HL-60 (cell line): Measurements from ENCODE around the gene SPON1.

Experiments used
- DNase-seq, 2 experiments: peaks; one replicate each; pipeline ENCODE4 v3.0.0-alpha.2; 2010 to 2020; ENCODE audit warnings: low read depth in 1 of 2, low spot score in 1 of 2
- H3K27ac ChIP-seq: fragments of 250-450 bp; sonication (Bioruptor Pico); replicated peaks from 2 replicates; pipeline ENCODE4 v1.5.1; 2020; ENCODE audit warnings: mild to moderate bottlenecking, moderate library complexity
- H3K27me3 ChIP-seq: fragments of 250-450 bp; sonication (Bioruptor Pico); 2 replicates; pipeline ENCODE4 v1.5.1; 2021; ENCODE audit warnings: mild to moderate bottlenecking, moderate library complexity; ENCODE audit not compliant: insufficient read depth, poor library complexity, severe bottlenecking
- H3K4me3 ChIP-seq: replicated peaks from 2 replicates; pipeline ENCODE4 v1.5.1; 2011; ENCODE audit warnings: mild to moderate bottlenecking, control low read depth, low read length; ENCODE audit not compliant: insufficient read depth
- GABPA ChIP-seq: IDR thresholded peaks from 2 replicates; pipeline ENCODE4 v1.6.1; 2012; ENCODE audit warnings: low read depth
- POLR2AphosphoS5 ChIP-seq: IDR thresholded peaks from 2 replicates; pipeline ENCODE4 v1.6.1; 2012; ENCODE audit warnings: low read depth
- SPI1 ChIP-seq: IDR thresholded peaks from 2 replicates; pipeline ENCODE4 v1.6.1; 2012; ENCODE audit warnings: low read depth, mild to moderate bottlenecking, borderline replicate concordance
- TF ChIP-seq, protein P1 (sequence below): IDR thresholded peaks from one replicate; pipeline ENCODE4 v1.5.1; 2011; ENCODE audit warnings: low read length, control low read depth, inconsistent platforms; ENCODE audit not compliant: insufficient read depth
- TF ChIP-seq, protein P2 (sequence below): IDR thresholded peaks from 2 replicates; pipeline ENCODE4 v1.6.1; 2012; ENCODE audit warnings: low read depth; ENCODE audit not compliant: insufficient replicate concordance

The SPON1 gene

DNA sequence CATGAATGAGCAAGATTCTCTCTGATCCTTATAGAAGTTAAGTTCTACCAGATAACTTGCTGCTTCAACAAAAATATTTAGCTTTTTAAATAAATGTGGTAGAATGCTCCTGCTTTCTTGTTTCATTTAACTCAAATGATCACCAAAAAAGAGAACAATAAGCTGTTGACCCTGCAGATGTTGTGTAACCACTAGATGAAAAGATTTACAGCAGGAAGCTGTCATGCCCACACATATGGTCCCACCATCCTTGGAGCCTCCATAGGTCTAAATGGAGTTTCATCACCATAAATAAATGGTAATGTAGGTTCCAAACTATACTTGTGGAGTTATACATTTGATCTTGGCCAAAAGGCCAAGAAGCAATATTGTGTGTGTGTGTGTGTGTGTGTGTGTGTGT is 277.7 kb downstream of the SPON1 start:
- Histone ChIP-seq H3K4me3 (no peak overlapping the region), H3K27ac (no peak overlapping the region), H3K27me3 (peaks cover 2% of the 10 kb centered on the region)
- TF ChIP-seq, protein P1, sequence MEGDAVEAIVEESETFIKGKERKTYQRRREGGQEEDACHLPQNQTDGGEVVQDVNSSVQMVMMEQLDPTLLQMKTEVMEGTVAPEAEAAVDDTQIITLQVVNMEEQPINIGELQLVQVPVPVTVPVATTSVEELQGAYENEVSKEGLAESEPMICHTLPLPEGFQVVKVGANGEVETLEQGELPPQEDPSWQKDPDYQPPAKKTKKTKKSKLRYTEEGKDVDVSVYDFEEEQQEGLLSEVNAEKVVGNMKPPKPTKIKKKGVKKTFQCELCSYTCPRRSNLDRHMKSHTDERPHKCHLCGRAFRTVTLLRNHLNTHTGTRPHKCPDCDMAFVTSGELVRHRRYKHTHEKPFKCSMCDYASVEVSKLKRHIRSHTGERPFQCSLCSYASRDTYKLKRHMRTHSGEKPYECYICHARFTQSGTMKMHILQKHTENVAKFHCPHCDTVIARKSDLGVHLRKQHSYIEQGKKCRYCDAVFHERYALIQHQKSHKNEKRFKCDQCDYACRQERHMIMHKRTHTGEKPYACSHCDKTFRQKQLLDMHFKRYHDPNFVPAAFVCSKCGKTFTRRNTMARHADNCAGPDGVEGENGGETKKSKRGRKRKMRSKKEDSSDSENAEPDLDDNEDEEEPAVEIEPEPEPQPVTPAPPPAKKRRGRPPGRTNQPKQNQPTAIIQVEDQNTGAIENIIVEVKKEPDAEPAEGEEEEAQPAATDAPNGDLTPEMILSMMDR: no peak
- TF ChIP-seq, protein P2, sequence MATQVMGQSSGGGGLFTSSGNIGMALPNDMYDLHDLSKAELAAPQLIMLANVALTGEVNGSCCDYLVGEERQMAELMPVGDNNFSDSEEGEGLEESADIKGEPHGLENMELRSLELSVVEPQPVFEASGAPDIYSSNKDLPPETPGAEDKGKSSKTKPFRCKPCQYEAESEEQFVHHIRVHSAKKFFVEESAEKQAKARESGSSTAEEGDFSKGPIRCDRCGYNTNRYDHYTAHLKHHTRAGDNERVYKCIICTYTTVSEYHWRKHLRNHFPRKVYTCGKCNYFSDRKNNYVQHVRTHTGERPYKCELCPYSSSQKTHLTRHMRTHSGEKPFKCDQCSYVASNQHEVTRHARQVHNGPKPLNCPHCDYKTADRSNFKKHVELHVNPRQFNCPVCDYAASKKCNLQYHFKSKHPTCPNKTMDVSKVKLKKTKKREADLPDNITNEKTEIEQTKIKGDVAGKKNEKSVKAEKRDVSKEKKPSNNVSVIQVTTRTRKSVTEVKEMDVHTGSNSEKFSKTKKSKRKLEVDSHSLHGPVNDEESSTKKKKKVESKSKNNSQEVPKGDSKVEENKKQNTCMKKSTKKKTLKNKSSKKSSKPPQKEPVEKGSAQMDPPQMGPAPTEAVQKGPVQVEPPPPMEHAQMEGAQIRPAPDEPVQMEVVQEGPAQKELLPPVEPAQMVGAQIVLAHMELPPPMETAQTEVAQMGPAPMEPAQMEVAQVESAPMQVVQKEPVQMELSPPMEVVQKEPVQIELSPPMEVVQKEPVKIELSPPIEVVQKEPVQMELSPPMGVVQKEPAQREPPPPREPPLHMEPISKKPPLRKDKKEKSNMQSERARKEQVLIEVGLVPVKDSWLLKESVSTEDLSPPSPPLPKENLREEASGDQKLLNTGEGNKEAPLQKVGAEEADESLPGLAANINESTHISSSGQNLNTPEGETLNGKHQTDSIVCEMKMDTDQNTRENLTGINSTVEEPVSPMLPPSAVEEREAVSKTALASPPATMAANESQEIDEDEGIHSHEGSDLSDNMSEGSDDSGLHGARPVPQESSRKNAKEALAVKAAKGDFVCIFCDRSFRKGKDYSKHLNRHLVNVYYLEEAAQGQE: no peak
- no peak for TF ChIP-seq GABPA
- no peak for TF ChIP-seq SPI1
- TF ChIP-seq POLR2AphosphoS5: no peak
- no peak for DNase-seq

DNA sequence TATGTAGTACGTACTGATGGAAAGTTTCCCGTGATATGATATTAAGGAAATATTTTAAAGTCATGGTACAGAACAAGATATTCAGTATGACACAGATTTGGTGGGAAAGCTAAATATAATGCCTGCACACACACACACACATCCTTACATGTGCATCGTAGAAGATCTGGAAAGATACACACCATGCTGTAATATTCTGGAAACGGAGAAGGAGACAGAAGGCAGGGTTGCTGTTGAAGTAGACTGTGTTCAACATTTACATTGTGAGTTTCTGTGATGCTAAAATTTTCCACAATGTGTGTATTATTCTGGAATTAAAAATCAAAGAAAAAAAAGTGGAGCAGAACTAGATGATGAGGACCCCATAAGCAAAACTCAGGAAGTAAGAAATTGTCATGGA is 278.4 kb downstream of the SPON1 start:
- TF ChIP-seq GABPA: no peak
- no peak for TF ChIP-seq POLR2AphosphoS5
- TF ChIP-seq, protein P1: no peak
- TF ChIP-seq SPI1: no peak
- TF ChIP-seq, protein P2: no peak
- DNase-seq: no peak
- peaks cover 2% of the 10 kb centered on the region for H3K27me3 ChIP-seq
- no peak overlapping the region for H3K27ac ChIP-seq
- H3K4me3 ChIP-seq: no peak overlapping the region

DNA sequence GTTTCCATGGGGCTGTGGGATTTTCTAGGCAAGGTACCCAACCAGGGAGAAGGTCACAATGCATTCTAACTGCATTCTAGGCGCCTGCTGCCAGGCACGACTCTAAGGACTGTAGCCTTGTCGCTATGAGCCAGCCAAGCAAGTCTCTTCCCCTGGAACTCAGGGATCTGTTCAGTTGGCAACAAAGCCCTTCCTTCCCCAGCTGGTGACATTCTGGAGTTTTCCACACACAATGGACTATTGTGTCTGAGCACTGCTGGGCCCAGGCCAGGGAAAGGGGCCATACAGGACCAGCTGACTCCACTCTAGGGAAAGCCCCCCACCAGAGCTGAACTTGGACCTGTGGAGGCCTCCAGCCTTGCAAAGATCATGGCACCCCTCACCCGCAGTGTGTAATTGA is 279.7 kb downstream of the SPON1 start:
- TF ChIP-seq GABPA (no peak), SPI1 (no peak)
- TF ChIP-seq, protein P2: no peak
- H3K4me3 ChIP-seq: no peak overlapping the region
- no peak overlapping the region for H3K27ac ChIP-seq
- no peak for DNase-seq
- peaks cover 2% of the 10 kb centered on the region for H3K27me3 ChIP-seq

DNA sequence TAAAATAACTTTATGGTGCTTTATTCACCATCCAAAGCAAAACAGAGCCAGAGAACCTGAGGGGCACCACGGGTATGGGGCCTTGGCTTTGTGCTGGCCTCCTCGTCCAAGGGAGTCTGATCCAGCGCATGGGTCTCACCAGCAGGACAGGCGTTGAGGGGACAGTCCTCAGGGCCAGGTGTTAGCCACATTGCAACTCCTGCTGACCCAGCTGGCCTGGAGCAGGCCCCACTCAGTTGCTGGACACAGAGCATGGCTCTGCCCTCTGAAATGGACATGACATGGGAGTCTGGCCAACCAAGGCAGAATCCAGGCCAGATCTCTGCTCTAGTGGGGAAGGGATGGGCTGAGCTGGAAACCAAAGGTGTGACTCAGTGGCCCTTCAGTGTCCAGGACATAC is 280.2 kb downstream of the SPON1 start:
- no peak overlapping the region for H3K27ac ChIP-seq
- H3K27me3 ChIP-seq: peaks cover 5% of the 10 kb centered on the region
- no peak overlapping the region for H3K4me3 ChIP-seq
- TF ChIP-seq SPI1 (no peak), GABPA (no peak), POLR2AphosphoS5 (no peak)
- TF ChIP-seq, protein P2: no peak
- TF ChIP-seq, protein P1: no peak
- DNase-seq: no peak
